H1 (cell line): ENCODE results near the gene GLG1. TPM values are rescaled to one million over a fixed set of nuclear protein-coding genes. Genes with fewer than 3 reads are reported as not detected.
"Not testable (repeated sequence)": the region's sequence is repeated elsewhere in the genome, so short reads cannot be mapped to it uniquely, and the experiment has no call there.

Experiments used
- CTCF ChIA-PET: fragments of 300-600 bp; sonication (Branson Sonifier 250); formaldehyde crosslinking; loops from one replicate; lab custom pipeline; 2021; ENCODE audit not compliant: partially characterized antibody; lab: Charles Lee
- POLR2A ChIA-PET: fragments of 300-600 bp; sonication (Branson Sonifier 250); formaldehyde crosslinking; loops from one replicate; lab custom pipeline; 2021; ENCODE audit warnings: inconsistent platforms; ENCODE audit not compliant: partially characterized antibody; lab: Charles Lee
- DNase-seq, 2 experiments: peaks; one replicate each; pipeline versions ENCODE4 v3.0.0 to v3.0.0-alpha.2; 2010 to 2022; ENCODE audit warnings: low spot score in 2 of 2, low read depth in 1 of 2, mixed read lengths in 1 of 2
- FAIRE-seq: peaks from 2 replicates; lab custom pipeline; 2011; peaks lifted over from hg19 to GRCh38; lab: Jason Lieb, UNC
- H2AFZ ChIP-seq: 2 replicates; pipeline ENCODE4 v1.8.1; 2012; ENCODE audit warnings: low read length, inconsistent platforms
- H2AK5ac ChIP-seq: 2 replicates; pipeline ENCODE4 v1.6.1; 2013; ENCODE audit warnings: low read depth, low read length
- H2BK120ac ChIP-seq: replicated peaks from 2 replicates; pipeline ENCODE3; 2013; ENCODE audit warnings: low read depth, low read length, inconsistent platforms
- H2BK12ac ChIP-seq: 2 replicates; pipeline ENCODE4 v1.6.1; 2013; ENCODE audit warnings: low read depth, low read length
- H2BK15ac ChIP-seq: 2 replicates; pipeline ENCODE4 v1.6.1; 2013; ENCODE audit warnings: low read length
- H2BK20ac ChIP-seq: 2 replicates; pipeline ENCODE4 v1.6.1; 2013; ENCODE audit warnings: low read length
- H2BK5ac ChIP-seq: 2 replicates; pipeline ENCODE4 v1.6.1; 2013; ENCODE audit warnings: low read depth, low read length
- H3K14ac ChIP-seq: 2 replicates; pipeline ENCODE4 v1.6.1; 2013; ENCODE audit warnings: inconsistent platforms; ENCODE audit not compliant: insufficient read length
- H3K18ac ChIP-seq: 2 replicates; pipeline ENCODE4 v1.6.1; 2013; ENCODE audit warnings: low read length; ENCODE audit errors: extremely low read depth
- H3K23ac ChIP-seq: 2 replicates; pipeline ENCODE4 v1.6.1; 2013; ENCODE audit warnings: inconsistent platforms; ENCODE audit not compliant: insufficient read length
- H3K23me2 ChIP-seq: 2 replicates; pipeline ENCODE4 v1.6.1; 2013; ENCODE audit warnings: low read depth, low read length
- H3K27ac ChIP-seq: 2 replicates; pipeline ENCODE4 v1.6.1; 2011; ENCODE audit warnings: low read depth, low read length, inconsistent platforms
- H3K27me3 ChIP-seq, 4 experiments: replicated peaks in 1 of 4; 1 replicate in 1 of 4; 2 replicates in 3 of 4; pipeline versions ENCODE4 v1.6.1 to v1.8.1; 2011 to 2013; ENCODE audit warnings: low read length in 3 of 4, mild to moderate bottlenecking in 3 of 4, inconsistent platforms in 2 of 4, mixed read lengths in 2 of 4, moderate library complexity in 1 of 4; ENCODE audit not compliant: control insufficient read depth in 3 of 4, insufficient read depth in 3 of 4; ENCODE audit errors: extremely low read depth in 1 of 4
- H3K36me3 ChIP-seq, 4 experiments: 2 replicates each; pipeline versions ENCODE4 v1.6.1 to v1.8.1; 2011 to 2013; ENCODE audit warnings: mild to moderate bottlenecking in 4 of 4, low read length in 3 of 4, moderate library complexity in 2 of 4, control low read depth in 1 of 4, inconsistent platforms in 1 of 4; ENCODE audit not compliant: insufficient read depth in 4 of 4, control insufficient read depth in 2 of 4
- H3K4ac ChIP-seq: replicated peaks from 2 replicates; pipeline ENCODE3; 2013; ENCODE audit warnings: low read length, low read depth, mixed read lengths, inconsistent platforms; ENCODE audit not compliant: insufficient read length
- H3K4me1 ChIP-seq, 4 experiments: replicated peaks in 1 of 4; 1 replicate in 1 of 4; 2 replicates in 3 of 4; pipeline versions ENCODE4 v1.6.1 to v1.8.1; 2011 to 2013; ENCODE audit warnings: low read length in 3 of 4, inconsistent platforms in 2 of 4, mixed read lengths in 1 of 4; ENCODE audit not compliant: insufficient read depth in 4 of 4, control insufficient read depth in 3 of 4
- H3K4me2 ChIP-seq, 2 experiments: 2 replicates each; pipeline versions ENCODE4 v1.6.1 to v1.8.1; 2011 to 2013; ENCODE audit warnings: low read depth in 2 of 2, low read length in 2 of 2, control low read depth in 1 of 2, inconsistent platforms in 1 of 2, mild to moderate bottlenecking in 1 of 2; ENCODE audit not compliant: insufficient read depth in 1 of 2
- H3K4me3 ChIP-seq, 4 experiments: fragments of 200-600, 300-600 bp in 1 of 4; sonication (generic), shearing (Covaris generic), sonication (Bioruptor Twin) in 1 of 4; 2 replicates each; pipeline versions ENCODE4 v1.5.1 to v1.8.1; 2011 to 2016; ENCODE audit warnings: low read length in 4 of 4, low read depth in 3 of 4, control low read depth in 2 of 4, inconsistent platforms in 2 of 4, mild to moderate bottlenecking in 2 of 4, mixed read lengths in 1 of 4, moderate library complexity in 1 of 4; ENCODE audit not compliant: insufficient read depth in 2 of 4; ENCODE audit errors: extremely low read depth in 1 of 4
- H3K56ac ChIP-seq: replicated peaks from 2 replicates; pipeline ENCODE3; 2013; ENCODE audit warnings: low read depth, mild to moderate bottlenecking, mixed read lengths, low read length, inconsistent platforms; ENCODE audit not compliant: insufficient read length
- H3K79me1 ChIP-seq: 2 replicates; pipeline ENCODE4 v1.6.1; 2013; ENCODE audit warnings: low read depth, low read length, control low read depth
- H3K79me2 ChIP-seq, 2 experiments: 2 replicates each; pipeline versions ENCODE4 v1.6.1 to v1.8.1; 2012 to 2013; ENCODE audit warnings: low read length in 2 of 2, mild to moderate bottlenecking in 2 of 2, inconsistent platforms in 1 of 2; ENCODE audit not compliant: insufficient read depth in 2 of 2, control insufficient read depth in 1 of 2
- H3K9ac ChIP-seq, 4 experiments: replicated peaks in 1 of 4; 1 replicate in 1 of 4; 2 replicates in 3 of 4; pipeline versions ENCODE4 v1.6.1 to v1.8.1; 2011 to 2013; ENCODE audit warnings: low read depth in 3 of 4, low read length in 3 of 4, control low read depth in 2 of 4, mild to moderate bottlenecking in 2 of 4, moderate library complexity in 2 of 4, inconsistent platforms in 1 of 4; ENCODE audit errors: extremely low read depth in 1 of 4
- H3K9me3 ChIP-seq, 2 experiments: 2 replicates each; pipeline versions ENCODE4 v1.6.1 to v1.8.1; 2012 to 2013; ENCODE audit warnings: mild to moderate bottlenecking in 2 of 2, moderate library complexity in 2 of 2, control low read depth in 1 of 2, inconsistent platforms in 1 of 2, low read depth in 1 of 2, low read length in 1 of 2, mixed read lengths in 1 of 2; ENCODE audit not compliant: insufficient read depth in 2 of 2
- H4K20me1 ChIP-seq, 2 experiments: replicated peaks in 1 of 2; 2 replicates each; pipeline versions ENCODE3 to v1.8.1; 2011 to 2013; ENCODE audit warnings: inconsistent platforms in 2 of 2, low read length in 2 of 2, mild to moderate bottlenecking in 1 of 2; ENCODE audit not compliant: insufficient read depth in 2 of 2, control insufficient read depth in 1 of 2
- H4K5ac ChIP-seq: 2 replicates; pipeline ENCODE4 v1.6.1; 2013; ENCODE audit warnings: low read length, low read depth, mixed read lengths, inconsistent platforms; ENCODE audit not compliant: insufficient read length
- H4K8ac ChIP-seq: 2 replicates; pipeline ENCODE4 v1.8.0; 2013; ENCODE audit warnings: mild to moderate bottlenecking, moderate library complexity, low read length, inconsistent platforms; ENCODE audit not compliant: insufficient read depth; ENCODE audit errors: extremely low read depth
- H4K91ac ChIP-seq: replicated peaks from 2 replicates; pipeline ENCODE3; 2013; ENCODE audit warnings: low read length, mixed read lengths, inconsistent platforms; ENCODE audit not compliant: insufficient read length
- WGBS, 2 experiments: shearing (Covaris generic) in 1 of 2; methylation state at CpG; one replicate each; pipeline versions ENCODE4 v1.1.6 to v1.1.7; 2013 to 2015; ENCODE audit warnings: low lambda C conversion rate in 2 of 2, mixed read lengths in 2 of 2, inconsistent platforms in 1 of 2, low coverage in 1 of 2, missing lambda C conversion rate in 1 of 2; ENCODE audit not compliant: insufficient replicate concordance in 2 of 2, insufficient coverage in 1 of 2, insufficient read length in 1 of 2; ENCODE audit errors: extremely low coverage in 1 of 2, missing lambda C conversion rate in 1 of 2; 5-methylcytosine and 5-hydroxymethylcytosine counted together
- polyA plus RNA-seq, 7 experiments: library from polyadenylated mRNA; depleted of rRNA in 3 of 7; stranded (reverse) in 5 of 7; unstranded in 2 of 7; fragments of >200 nt in 5 of 7; fragments of 200-250 nt in 2 of 7; gene quantifications; 1 replicate in 5 of 7; 2 replicates in 1 of 7; 4 replicates in 1 of 7; pipeline versions ENCODE4 v1.2.1 to v1.2.3, GENCODE V29; 2011 to 2013; ENCODE audit warnings: missing spikeins in 2 of 7, mixed read lengths in 2 of 7
- total RNA-seq: library from RNA; stranded (reverse); fragmentation: NEBNext Ultra II Directional; extraction: Animal tissue kit (Norgen Biotek cat#: 25700); gene quantifications from 2 replicates; pipeline ENCODE4 v1.2.1, GENCODE V29; 2021

The GLG1 gene
- total and polyA plus RNA-seq, 2 of the 8 experiments (the other 6 are each of a cell fraction or from before 2014, with no cell fraction given): 53.4 to 139 TPM

GRCh38 chr16:74534650-74535049, 72.3 kb downstream of the GLG1 start:
- H3K9me3 ChIP-seq, DNase-seq, H3K14ac ChIP-seq, H2BK15ac ChIP-seq, H3K4me2 ChIP-seq, H4K8ac ChIP-seq, FAIRE-seq, H3K9ac ChIP-seq, H3K79me1 ChIP-seq, H4K91ac ChIP-seq, H3K23ac ChIP-seq, POLR2A ChIA-PET, H2AFZ ChIP-seq, H3K27me3 ChIP-seq, H3K18ac ChIP-seq, H3K56ac ChIP-seq, CTCF ChIA-PET, H3K4ac ChIP-seq, H2BK12ac ChIP-seq, H3K4me3 ChIP-seq, H4K20me1 ChIP-seq, H2BK120ac ChIP-seq, H4K5ac ChIP-seq, H2BK5ac ChIP-seq, H3K23me2 ChIP-seq, H3K4me1 ChIP-seq, H2AK5ac ChIP-seq, H3K27ac ChIP-seq, H3K36me3 ChIP-seq, H3K79me2 ChIP-seq, H2BK20ac ChIP-seq: not testable (repeated sequence)
- WGBS, 2 experiments: 95% methylated on average over 3 of the region's 4 CpGs; no CpG with 5 or more reads in 1 of the 2 experiments
